RPMI8226 (cell line): Measurements from ENCODE around the gene STX8.

Experiments
- DNase-seq: peaks from one replicate; pipeline ENCODE4 v3.0.0-alpha.2; 2015

The STX8 gene

DNA sequence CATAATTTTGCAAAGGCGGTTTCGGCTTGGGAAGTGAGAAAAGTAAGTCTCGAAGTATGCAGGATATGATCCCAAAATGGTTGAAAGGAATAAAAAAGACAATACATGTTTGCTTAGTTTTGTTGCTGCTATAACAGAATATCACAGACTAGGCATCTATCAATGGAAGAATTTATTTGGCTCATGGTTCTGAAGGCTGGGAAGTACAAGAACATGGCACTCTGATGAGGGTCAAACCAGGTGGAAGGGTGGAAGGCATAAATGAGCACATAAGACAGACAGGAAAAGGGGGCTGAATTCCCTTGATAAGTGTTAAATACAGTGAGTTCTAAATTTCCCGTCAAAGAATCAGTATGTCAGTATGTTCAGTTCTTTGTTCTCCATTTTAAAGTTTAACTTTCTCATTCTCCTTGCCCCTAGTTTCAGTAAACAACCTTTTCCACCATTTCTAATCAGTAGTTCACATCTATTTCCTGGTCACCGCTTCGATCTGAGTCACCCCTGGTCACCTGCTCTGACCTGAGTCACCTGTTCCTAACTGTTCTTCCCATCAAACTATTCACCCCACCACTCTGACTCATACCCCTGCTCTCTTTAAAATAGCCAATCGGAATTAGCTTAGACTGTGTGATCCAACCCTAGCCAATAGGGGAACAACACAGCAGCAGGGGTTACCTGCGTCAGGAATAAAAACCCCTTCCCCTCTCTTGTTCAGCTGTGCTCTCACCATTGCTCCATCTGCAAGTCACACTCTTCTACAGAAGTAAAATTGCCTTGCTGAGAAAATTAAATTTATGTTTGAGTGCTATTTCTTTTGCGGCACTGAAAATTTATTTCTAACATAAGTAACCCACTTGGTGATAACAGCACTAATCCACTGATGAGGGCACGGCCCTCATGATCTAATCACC is 240.8 kb downstream of the STX8 start:
- no peak for DNase-seq

DNA sequence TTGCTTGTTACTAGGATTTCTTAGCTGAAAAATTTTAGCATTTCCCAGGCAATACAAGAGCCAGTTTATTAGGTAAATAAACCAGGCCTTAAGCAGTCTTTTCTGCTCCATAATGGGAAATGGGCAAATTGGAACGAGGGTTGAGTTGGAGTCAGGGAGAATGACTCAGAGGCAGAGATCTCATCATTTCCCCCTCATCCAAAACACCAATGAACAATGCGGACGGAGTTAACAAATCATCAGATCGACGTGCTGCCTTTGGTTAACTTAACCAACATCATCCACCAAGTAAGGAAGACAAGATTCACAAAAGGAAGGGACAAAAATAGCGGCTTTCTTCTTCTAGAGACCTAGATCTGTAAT is 243.5 kb downstream of the STX8 start:
- no peak for DNase-seq

DNA sequence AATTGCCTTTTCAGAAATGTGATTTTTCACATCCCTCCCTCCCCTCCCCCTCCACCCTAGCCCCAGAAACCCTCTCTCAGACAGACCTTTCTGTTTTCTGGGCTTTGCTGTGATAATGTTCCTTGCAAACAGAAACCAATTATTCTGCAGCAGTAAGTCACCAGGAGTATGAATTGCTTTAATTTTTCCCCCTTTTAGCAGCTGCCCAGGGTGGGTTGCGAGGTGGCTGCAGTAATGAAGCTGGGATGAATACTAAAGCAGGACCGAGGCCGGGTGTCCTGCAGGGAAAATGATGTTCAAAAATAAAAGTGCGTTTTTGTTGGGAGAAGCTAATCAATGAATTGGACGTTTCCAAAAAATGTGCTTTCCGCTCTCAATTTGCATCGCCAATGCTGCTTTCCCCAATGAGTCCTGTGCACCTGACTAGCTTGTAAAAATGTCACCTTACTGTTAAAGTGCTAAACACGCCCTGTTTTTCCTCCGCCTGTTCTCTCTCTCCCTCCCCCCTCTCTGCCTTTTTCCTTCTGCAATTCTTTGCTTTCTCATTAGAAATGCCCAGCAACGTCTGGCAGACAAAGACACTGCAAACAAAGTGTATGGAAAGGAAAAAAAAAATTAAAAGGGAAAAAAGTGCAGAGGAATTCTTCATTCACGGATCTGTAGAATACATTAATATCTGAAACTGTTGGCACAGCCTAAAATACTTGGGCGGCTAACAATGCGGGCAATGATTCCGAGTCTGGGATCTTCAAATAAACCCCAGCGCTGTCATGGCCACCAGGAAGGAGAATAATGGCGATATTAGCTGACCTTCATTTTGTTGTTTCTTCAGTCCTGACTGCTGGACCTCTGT is 244.1 kb downstream of the STX8 start:
- no peak for DNase-seq

DNA sequence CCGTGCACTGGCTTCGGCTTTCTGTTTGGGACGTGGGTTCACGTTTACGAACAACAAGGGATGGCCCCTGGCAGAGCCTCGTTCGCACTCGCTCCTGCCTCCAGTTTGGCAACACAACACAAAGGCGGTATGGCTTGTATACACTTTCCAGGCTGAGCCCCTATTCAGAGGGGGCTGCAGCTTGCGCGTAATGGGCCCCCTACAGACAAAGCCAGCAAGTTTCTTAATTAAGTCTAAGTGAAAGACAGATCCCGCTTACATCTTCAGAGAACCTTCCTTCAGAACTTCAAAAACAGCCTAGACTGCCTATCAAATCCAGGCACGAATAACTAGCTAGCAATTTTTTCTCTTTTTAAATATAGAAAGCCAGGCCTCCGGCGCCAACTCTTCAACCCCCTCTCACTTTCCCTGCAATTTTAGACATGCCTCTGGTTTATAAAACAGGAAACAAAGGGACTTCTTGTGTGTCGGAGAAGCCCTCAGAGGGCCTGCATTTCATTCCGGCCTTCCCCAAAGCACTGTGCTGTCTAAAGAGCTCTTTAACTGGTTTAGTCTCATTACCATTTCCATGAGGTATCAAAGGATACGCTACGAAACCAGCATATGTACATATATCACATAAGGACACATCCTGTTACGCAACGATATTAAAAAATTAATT is 244.9 kb downstream of the STX8 start:
- DNase-seq = no peak

DNA sequence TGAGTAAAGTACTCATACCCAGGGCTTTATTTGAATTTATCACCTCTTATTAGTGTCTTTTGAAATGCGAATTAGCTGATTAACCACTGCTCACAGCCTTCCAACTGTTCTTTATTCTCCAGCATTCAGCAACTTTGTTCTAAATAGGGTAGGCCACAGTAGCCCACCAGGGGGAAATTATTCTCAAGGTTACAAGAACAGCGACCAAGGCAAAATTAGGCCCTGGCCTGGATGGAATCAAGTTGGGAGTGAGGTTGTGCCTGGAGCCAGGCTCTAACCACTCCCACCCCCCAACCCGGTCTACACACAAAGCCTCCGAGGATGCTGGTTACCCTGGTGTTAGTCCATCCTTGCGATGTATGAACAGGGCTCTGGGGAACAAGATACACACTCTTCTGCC is 245.5 kb downstream of the STX8 start:
- no peak for DNase-seq

DNA sequence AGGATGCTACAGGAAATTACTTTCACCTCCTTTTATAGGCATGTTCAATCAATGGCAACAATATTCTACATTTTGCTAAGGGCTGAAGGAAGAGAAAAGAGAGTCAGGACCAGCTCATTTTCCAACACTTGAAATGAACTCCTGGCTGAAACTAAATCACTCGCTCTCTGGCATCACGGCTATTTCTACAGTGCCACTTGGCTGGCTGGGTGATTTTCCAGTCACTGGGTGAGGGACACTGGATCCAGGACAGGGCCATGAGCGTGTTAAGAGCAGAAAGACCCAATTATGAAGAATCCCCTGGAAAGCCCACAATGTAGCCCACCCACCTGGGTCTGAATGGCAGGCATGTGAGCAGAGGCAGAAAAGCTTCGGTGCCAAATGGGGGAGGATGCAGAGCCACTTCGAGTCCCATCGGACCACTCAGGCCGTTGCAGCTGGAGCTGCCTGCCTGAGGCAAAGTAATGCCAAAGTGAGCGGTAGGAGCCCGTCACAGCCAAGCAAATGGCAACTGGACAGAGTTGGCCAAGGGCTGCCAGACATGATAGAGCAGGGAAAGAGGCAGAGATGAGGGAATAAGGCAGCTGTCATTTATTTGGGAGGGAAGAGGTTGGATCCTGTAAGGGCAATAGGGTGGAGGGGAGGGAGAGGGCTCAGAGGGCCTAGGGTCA is 246.2 kb downstream of the STX8 start:
- DNase-seq = no peak

DNA sequence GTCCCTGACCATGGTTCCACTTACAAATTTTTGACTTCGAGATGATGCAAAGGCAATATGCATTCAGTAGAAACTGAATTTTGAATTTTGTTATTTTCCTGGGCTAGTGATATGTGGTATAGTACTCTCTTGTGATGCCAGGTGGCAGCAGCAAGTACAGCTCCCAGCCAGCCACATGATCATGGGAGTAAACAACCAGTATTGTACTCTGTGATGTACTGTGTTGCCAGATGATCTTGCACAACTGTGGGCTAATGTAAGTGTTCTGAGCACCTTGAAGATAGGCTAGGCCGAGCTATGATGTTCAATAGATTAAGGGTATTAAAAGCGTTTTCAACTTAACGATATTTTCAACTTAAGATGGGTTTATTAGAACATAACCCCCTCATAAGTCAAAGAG is 250.8 kb downstream of the STX8 start:
- DNase-seq = no peak

DNA sequence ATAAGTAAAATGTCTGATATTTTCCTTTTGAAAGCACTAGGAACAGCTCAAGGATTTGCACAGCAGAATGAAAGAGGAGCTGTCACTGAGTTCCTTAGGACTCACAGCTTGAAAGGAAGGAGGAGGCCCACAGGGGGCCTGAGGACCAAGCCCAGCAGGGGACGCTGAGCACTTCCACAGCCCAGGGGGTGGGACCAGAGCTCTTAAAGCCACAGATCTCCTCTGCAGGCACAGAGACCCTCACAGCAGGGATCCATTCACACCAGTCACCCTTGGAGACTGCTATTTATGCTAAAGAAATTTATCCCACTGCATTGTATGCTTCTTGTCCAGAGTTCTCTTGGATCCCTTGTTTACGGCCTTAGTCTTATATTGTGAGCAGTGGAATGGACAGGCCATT is 253.3 kb downstream of the STX8 start:
- DNase-seq = no peak

DNA sequence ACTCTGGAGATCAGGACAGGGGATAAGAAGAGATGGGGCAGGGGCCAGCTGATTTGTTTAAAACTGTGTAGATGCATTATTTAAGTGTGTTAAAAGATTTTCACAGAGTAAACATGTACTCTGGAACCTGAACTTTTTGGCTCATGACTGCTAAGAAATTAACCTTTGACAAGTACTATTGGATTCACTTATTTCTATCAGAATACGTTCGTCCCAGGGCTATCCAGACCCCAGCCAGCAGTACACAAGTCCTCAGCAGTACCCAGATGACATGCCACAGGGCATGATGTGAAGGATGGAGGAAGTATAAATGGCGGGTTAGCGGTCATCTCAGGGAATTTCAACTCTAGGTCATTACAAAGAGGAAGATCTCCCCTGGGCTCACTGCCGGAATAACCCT is 253.7 kb downstream of the STX8 start:
- DNase-seq = no peak

DNA sequence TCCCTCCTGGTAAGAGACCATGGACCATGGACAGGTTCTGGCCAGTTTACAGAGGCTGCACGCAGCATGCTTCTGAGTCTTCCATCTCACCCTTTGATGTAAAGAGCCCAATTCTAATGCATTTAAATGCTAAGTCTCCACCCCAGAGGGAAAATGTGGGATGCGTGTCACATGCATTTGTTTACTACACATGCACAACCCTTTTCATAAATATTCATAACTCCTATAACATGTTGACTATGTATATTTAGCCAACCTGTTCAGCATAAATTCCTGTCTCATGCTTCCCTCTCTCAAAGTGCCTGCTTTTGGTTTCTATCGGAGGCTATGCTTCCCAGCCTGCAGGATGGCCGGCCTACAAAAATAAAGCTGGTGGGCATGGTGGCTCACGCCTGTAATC is 260.3 kb downstream of the STX8 start:
- no peak for DNase-seq

DNA sequence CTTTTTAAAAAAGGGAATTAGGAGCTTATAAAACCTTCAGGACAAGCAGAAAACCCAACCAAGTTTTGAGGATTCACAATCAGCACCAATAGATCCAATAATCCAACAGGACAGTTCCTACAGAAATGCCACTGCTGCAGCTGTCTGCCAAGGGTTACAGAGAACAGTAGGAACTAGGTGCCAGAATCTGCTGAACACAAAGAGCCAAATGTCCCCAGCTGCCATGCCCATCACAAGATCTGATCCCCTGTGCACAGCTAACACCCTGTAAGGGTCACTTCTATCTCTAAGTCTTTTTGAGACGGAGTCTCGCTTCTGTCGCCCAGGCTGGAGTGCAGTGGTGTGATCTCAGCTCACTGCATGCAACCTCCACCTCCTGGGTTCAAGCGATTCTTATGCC is 262.3 kb downstream of the STX8 start:
- no peak for DNase-seq

DNA sequence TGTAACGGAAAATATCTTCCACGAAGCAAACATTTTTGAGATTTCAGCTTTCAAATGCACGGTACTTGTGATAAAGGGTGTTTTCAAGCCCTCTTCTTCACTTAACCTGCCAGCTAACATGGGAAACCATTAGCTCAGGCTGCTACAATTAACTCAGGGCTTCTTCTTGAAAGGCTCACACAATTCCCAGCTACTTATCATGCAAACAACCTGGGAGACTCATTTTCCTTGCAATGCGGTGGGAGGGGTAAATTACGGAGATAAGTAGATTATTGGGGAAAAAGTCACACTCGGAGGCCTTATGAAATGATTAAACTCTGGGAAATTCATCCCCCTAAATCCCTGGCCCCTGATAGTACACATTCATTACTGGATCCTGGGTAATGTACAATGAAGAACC is 266.4 kb downstream of the STX8 start:
- no peak for DNase-seq

DNA sequence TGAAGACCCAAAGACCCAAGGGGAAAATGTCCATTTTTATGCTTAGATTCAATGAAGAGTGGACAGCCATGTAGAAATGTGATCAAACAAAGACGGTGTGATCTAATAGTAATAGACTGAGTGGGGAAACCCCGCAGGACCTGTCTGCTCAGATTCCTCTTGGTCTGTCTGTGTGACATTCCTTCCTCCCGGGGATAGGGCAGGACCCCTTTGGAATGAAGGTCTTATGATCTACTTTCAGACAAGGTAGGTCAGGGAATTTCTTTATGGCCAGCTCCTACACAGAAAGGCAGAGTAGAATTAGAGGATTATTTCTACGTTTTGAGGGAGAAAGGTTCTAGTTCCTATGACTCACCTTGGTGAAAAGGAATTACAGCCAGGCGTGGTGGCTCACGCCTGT is 267.6 kb downstream of the STX8 start:
- no peak for DNase-seq

DNA sequence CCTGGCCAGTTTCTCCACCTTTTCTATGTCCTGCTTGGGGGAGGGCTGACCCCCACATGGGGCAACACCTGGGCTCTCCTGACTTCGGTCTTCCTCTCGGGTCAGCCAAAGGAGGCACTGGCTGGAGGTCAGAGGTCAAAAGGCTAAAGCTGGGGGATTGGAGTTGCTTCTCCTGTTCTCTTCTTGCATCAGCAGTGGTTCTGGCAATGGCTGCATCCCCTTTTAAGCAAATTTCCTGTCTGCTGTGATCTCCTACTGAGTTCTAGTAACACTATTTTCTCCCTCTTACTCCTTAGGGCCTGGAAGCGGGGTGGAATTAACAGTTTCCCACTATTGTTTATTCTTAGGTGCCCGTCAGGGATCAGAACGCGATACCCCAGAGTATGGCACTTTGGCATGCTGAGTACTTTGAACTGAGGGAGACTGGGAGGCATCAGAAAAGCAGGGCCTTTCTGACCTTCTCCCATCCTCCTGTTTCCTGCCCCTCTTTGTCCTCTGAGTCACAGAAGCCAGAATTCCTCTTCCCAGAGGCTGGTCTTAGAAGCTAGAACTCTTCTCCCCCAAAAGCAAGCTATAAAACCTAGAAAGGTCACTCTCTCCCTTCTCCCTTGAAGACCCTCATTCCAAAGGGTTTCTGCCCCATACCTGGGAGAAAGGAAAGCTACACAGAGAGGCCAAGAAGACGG is 268.2 kb downstream of the STX8 start:
- no peak for DNase-seq

DNA sequence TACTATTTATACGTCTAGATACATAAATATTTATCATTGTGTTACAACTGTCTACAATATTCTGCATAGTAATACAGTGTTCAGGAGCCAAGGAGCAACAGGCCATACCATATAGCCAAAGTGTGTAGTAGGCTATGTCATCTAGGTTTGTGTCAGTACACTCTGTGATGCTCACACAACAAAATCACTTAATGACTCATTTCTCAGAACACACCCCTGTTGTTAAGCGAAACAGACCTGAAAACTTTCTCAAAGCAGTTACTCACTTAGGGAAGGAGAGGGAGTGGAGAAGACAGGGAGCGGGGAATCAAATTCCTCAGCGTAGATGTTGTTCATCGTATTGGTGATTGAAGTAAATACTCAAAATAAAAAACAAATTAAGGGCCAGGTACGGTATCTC is 269.5 kb downstream of the STX8 start:
- no peak for DNase-seq

DNA sequence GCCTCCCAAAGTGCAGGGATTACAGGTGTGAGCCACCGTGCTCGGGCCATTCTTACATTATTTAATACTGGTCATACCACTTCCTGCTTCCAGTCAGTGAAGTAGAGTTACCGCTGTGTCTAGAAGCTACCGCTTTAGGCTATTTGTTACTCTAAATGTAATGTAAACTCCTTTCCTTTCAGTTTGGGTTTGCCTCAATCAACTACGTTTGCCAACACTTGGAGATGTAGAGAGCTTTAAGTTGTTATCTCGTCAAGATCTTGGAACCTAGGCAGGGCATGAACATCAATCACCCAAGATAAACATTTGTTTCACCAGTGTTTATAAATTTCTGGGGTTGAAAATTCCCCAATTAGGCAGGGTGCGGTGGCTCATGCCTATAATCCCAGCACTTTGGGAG is 275.9 kb downstream of the STX8 start:
- no peak for DNase-seq

DNA sequence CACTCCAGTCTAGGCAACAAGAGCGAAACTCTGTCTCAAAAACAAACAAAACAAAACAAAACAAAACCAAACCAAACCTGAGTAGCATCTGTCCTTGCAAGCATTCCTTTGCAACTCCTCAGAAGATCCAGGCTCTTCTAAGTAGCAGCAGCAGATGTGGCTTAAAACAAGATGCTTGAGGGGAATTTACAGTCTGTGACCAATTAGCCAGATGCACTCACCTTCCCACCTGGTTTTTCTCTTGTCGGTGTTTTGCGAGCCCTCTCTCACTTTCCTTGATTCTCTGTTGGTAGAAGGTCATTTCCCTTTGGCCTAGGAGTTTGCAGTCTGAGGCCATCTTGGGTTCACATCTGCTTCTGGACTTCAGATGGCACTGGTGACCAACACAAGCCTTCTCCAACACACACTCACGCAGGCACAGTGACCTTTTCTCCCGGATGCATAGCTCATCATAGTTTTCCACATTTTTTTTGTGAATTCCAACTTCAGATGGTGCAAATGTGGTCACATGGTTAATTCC is 276.8 kb downstream of the STX8 start:
- no peak for DNase-seq

DNA sequence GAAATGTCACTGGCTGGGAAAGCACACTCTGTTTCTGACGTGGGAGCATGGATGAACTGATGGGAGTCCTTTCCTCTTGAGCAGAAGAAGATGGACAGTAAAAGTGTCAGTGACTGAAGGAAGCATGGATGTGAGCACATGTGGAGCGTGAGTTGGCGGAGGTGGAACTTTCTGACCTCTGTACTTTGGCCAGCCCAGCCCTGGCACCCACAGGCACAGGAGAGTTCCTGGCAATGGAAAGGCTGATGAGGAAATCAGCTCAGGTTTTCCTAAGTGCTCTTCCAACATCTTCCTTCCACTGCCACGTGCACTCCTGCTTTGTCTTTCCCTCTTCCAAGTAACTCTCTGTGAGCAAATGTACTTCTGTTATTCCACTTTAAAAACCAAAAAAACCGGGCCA is 277.5 kb downstream of the STX8 start:
- no peak for DNase-seq

DNA sequence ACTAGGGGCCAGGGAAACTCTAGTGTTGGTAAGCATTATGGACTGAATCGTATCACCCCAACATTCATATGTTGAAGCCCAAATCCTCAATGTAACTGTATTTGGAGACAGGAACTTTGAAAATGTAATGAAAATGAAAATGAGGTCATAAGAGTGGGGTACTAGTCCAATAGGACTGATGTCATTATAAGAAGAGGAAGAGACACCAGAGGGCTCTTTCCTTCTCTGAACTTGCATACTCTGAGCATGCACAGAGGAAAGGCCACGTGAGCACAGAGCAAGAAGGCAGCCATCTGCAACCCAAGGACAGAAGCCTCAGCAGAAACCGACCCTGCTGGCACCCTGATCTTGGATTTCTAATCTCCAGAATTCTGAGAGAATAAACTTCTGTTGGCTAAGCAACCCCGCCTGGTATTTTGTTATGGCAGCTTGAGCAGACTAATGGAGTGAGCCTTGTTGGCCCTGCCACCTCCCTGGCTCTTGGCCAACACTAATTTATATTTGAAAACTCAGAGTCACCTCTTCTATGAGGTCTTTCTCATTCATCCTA is 280.9 kb downstream of the STX8 start:
- no peak for DNase-seq

DNA sequence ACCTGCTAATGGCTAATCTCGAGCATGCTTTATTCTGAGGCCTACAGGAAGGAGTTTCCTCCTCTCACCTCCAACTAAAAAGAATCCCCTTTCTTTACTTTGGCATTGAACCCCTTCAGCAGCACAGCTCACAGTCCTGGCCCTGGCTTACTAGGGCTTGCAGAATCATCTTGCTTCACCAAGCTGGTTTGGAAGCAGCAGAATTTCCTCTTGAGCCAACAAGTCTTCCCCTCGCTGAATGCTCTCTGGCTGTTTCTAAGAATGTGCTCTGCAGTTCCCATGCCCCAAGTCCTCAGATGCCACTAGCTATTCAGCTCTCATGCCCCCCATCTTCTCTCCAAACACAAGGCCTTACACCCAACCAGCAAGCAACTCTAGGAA is 283.1 kb downstream of the STX8 start:
- no peak for DNase-seq

DNA sequence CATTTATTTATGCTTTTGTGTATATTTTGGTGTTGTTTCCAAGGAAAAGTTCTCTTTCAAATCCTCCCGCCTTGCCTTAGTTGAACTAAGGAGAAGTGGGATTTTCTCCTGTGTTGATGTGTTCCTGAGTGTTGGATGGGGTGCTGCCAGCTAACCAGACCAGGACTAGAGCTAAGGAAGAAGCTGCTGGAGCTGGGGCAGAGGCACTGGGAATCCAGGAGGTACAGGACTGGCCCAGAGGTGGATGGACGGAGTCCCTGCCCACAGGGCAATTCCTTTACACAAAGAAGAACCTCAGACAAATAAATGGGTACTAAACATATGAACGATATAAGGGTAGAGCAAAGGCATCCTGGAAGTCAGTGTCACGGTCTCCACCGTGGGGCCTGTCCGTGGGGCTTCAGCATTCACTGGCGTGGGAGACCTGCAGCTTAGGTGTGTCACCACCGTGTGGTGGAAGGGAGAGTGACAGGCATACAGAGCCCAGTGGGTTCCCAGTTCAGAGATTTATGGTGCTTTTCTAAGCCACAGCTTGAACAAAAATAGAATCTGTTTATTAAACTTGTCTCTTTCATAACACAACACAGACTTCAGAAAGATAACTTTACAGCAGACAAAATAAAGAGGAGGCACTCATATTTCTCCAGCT is 283.6 kb downstream of the STX8 start:
- no peak for DNase-seq

DNA sequence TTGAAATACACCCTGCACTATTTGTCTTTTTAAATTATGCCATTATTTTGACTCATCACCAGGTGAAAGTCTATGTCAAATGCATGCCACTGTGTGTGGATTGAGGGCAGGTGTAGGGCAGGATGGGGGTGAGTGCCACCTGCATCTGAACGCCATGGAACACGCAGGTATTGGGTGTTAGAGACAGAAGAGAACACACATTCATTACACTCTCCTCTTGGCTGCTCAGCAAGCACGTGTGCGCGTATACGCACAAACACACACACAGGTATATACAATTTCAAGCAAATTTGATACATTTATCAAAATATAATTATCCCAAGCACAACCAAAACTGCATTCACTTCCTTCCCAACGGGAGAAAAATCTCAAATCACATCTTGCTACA is 285.4 kb downstream of the STX8 start:
- no peak for DNase-seq
